ENCODE data around the gene HUNK. TPM values are rescaled to one million over a fixed set of nuclear protein-coding genes. Genes with fewer than 3 reads are reported as not detected.

The HUNK gene
- total RNA-seq, result under 0.01 TPM in 1 of 2 replicates, not detected in the other

GRCh38 chr21:31872452-31873274 is at the start of gene HUNK:
Gene HUNK, plus strand, starts transcription at chr21:31873020. Its CDS starts 655 bp downstream, at chr21:31873675.

Other genes starting within 250 kb of the HUNK start
- 110 and 175 TPM in 2 replicates for gene SOD1, start 213.3 kb upstream of the HUNK start, total RNA-seq
- 1.7 and 2.1 TPM in 2 replicates for gene SCAF4, start 140.9 kb upstream of the HUNK start, total RNA-seq

Data from tracheal epithelial cell (primary cell).